Activated CD8-positive, alpha-beta T cell treated with anti-CD3 and anti-CD28 coated beads for 36 hours (primary cell): ENCODE results near the gene KCTD5. TPM values are rescaled to one million over a fixed set of nuclear protein-coding genes. Genes with fewer than 3 reads are reported as not detected.

Experiments used
- ATAC-seq: fragments of 200-7000 bp; cut with Tn5 transposase; one replicate; pipeline ENCODE4 v1.10.0; 2021; ENCODE audit warnings: mild to moderate bottlenecking, moderate library complexity
- CTCF ChIA-PET: fragments of 350-600 bp; sonication (Branson Sonifier 250); formaldehyde crosslinking; loops from one replicate; lab custom pipeline; 2021; ENCODE audit warnings: antibody characterized with exemption; lab: Charles Lee
- POLR2A ChIA-PET: fragments of 350-600 bp; sonication (Branson Sonifier 250); formaldehyde crosslinking; loops from one replicate; lab custom pipeline; 2021; ENCODE audit warnings: antibody characterized with exemption; lab: Charles Lee
- DNase-seq: peaks from one replicate; pipeline ENCODE4 v3.0.0-alpha.2; 2020
- H3K27ac Mint-ChIP-seq: one replicate; pipeline ENCODE4 v1.8.0; 2021; ENCODE audit warnings: mild to moderate bottlenecking, mixed read lengths
- H3K27me3 Mint-ChIP-seq: one replicate; pipeline ENCODE4 v1.8.0; 2021; ENCODE audit warnings: mixed read lengths
- H3K36me3 Mint-ChIP-seq: one replicate; pipeline ENCODE4 v1.8.0; 2021; ENCODE audit warnings: low read depth, mixed read lengths
- H3K4me1 Mint-ChIP-seq: one replicate; pipeline ENCODE4 v1.8.0; 2021; ENCODE audit warnings: low read depth, mixed read lengths
- H3K4me3 Mint-ChIP-seq: one replicate; pipeline ENCODE4 v1.8.0; 2021; ENCODE audit warnings: mild to moderate bottlenecking, moderate library complexity, mixed read lengths
- H3K9me3 Mint-ChIP-seq: one replicate; pipeline ENCODE4 v1.8.0; 2021; ENCODE audit warnings: mixed read lengths
- CTCF ChIP-seq: fragments of 200-600 bp; IDR thresholded peaks from one replicate; pipeline ENCODE4 v1.8.0; 2022; ENCODE audit warnings: antibody characterized with exemption, mild to moderate bottlenecking
- intact Hi-C: fragments of 100-400 bp; cut with micrococcal nuclease; formaldehyde crosslinking; loops from one replicate; pipeline ENCODE4 v1.10.0; 2022
- total RNA-seq, 2 experiments: library from RNA; stranded (reverse); gene quantifications; one replicate each; pipeline ENCODE4 v1.2.3, GENCODE V29; 2021

The KCTD5 gene
- total RNA-seq, 2 experiments from 2014 or later: 26.0 to 27.3 TPM

- Mint-ChIP-seq H3K36me3 (no peaks in the 10 kb centered on the region), H3K4me1 (no peaks in the 10 kb centered on the region), H3K27ac (no peak overlapping the region), H3K27me3 (no peaks in the 10 kb centered on the region), H3K9me3 (no peaks in the 10 kb centered on the region), H3K4me3 (no peak overlapping the region)
- ATAC-seq: no peak
- ChIA-PET POLR2A (interaction anchor here (0.9 kb wide), 1 partner anchor 16 kb away, joined by 4 read pairs; no protein-coding TSS in a partner anchor), CTCF (no interaction called here)
- no peak for DNase-seq
- intact Hi-C loops: no loop called here
- no peak for TF ChIP-seq CTCF
Observed at GRCh38 chr16:2737895-2738418, 55.6 kb downstream of the KCTD5 start.

- intact Hi-C loops: no loop called here
- CTCF ChIA-PET: no interaction called here
- no peak for ATAC-seq
Observed at GRCh38 chr16:2738615-2739014, 56.3 kb downstream of the KCTD5 start.

DNA sequence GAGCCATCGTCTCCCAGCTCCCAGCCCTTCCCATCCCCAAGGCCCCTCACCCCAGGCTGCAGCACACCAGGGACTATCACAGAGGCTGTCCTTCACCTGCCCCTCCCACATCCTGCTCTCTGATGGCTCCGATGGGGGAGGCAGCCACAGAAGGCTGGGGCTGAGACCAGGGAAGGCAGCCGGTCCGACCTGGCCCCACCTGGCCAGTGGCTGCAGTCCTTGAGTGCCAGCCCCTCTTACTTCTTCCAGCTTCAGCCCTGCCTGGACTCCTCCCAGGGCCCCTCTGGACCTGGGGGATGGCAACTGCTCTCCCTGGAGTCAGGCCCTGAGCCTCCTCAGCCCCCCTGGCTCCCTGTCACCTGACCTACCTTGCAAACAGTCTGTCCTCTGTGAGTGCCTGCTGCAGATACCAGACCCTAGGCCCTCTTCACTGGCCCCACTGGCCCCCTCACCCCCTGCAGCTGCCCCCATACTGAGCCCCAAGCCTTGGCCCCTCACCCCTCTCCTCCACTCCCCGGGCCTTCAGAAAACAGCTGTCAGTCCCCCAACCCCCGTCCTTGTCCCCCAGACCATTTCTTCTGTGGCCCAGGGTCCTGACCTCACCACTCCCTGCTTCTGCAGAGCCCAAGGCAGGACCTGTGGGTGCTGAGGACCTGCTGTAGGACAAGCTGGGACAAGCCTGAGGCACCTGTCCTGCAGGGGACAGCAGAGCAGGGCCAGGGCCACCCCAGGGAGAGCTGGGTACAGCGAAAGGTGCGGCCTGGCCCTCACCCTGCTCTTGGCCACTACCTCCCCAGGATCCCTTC is 57.5 kb downstream of the KCTD5 start:
- Mint-ChIP-seq H3K27ac (no peak overlapping the region), H3K4me3 (no peak overlapping the region), H3K36me3 (no peaks in the 10 kb centered on the region), H3K9me3 (no peaks in the 10 kb centered on the region), H3K27me3 (no peaks in the 10 kb centered on the region), H3K4me1 (no peaks in the 10 kb centered on the region)
- TF ChIP-seq CTCF: no peak
- intact Hi-C loops: no loop called here
- no peak for DNase-seq
- ChIA-PET POLR2A (interaction anchor here (1.0 to 1.3 kb wide), 2 partner anchors 11 to 12 kb away, joined by 3 read pairs; no protein-coding TSS in a partner anchor), CTCF (no interaction called here)
- ATAC-seq: no peak

More at GRCh38 chr16:2738615-2739014, 56.3 kb downstream of the KCTD5 start:
- Mint-ChIP-seq H3K27ac (no peak overlapping the region), H3K9me3 (no peaks in the 10 kb centered on the region), H3K36me3 (no peaks in the 10 kb centered on the region), H3K4me3 (no peak overlapping the region), H3K4me1 (no peaks in the 10 kb centered on the region), H3K27me3 (no peaks in the 10 kb centered on the region)
- DNase-seq: no peak
- POLR2A ChIA-PET: interaction anchor here (0.9 kb wide), 1 partner anchor 15 kb away, joined by 4 read pairs; no protein-coding TSS in a partner anchor
- no peak for TF ChIP-seq CTCF

- Mint-ChIP-seq H3K27ac (no peak overlapping the region), H3K4me1 (no peaks in the 10 kb centered on the region), H3K4me3 (no peak overlapping the region), H3K36me3 (no peaks in the 10 kb centered on the region), H3K27me3 (no peaks in the 10 kb centered on the region), H3K9me3 (no peaks in the 10 kb centered on the region)
- no peak for TF ChIP-seq CTCF
- DNase-seq (no peak), ATAC-seq (no peak)
- ChIA-PET CTCF (no interaction called here), POLR2A (interaction anchor here (1.0 to 1.3 kb wide), 2 partner anchors 11 kb away, joined by 3 read pairs; no protein-coding TSS in a partner anchor)
- intact Hi-C loops: no loop called here
Observed at GRCh38 chr16:2740476-2740875, 58.2 kb downstream of the KCTD5 start.

- Mint-ChIP-seq H3K27ac (no peak overlapping the region), H3K4me1 (no peaks in the 10 kb centered on the region), H3K36me3 (no peaks in the 10 kb centered on the region), H3K4me3 (no peak overlapping the region), H3K27me3 (no peaks in the 10 kb centered on the region), H3K9me3 (no peaks in the 10 kb centered on the region)
- DNase-seq (no peak), ATAC-seq (no peak)
- no peak for TF ChIP-seq CTCF
- ChIA-PET POLR2A (interaction anchor here (0.6 to 1.3 kb wide), 5 partner anchors 10 to 25 kb away, joined by 3 read pairs; partner anchors contain the start of gene SRRM2), CTCF (no interaction called here)
- intact Hi-C loops: no loop called here
Observed at GRCh38 chr16:2741168-2741567, 58.8 kb downstream of the KCTD5 start.
